Ishikawa (cell line): ENCODE results near the gene PARP8.

Source experiments
- CEBPB ChIP-seq: IDR thresholded peaks from 2 replicates; pipeline ENCODE4 v1.6.1; 2012
- CREB1 ChIP-seq: IDR thresholded peaks from 2 replicates; pipeline ENCODE4 v1.6.1; 2012; ENCODE audit warnings: low read depth
- EGR1 ChIP-seq: IDR thresholded peaks from 2 replicates; pipeline ENCODE4 v1.6.1; 2012
- EP300 ChIP-seq: IDR thresholded peaks from 2 replicates; pipeline ENCODE4 v1.6.1; 2012; ENCODE audit warnings: borderline replicate concordance
- FOXM1 ChIP-seq: IDR thresholded peaks from 2 replicates; pipeline ENCODE4 v1.6.1; 2012; ENCODE audit warnings: low read depth, borderline replicate concordance
- NFIC ChIP-seq: IDR thresholded peaks from 2 replicates; pipeline ENCODE4 v1.6.1; 2012
- RAD21 ChIP-seq: IDR thresholded peaks from 2 replicates; pipeline ENCODE4 v1.6.1; 2012; ENCODE audit warnings: low read depth
- TAF1 ChIP-seq: IDR thresholded peaks from 2 replicates; pipeline ENCODE4 v1.6.1; 2012; ENCODE audit warnings: low read depth, mild to moderate bottlenecking
- TCF12 ChIP-seq: IDR thresholded peaks from 2 replicates; pipeline ENCODE4 v1.6.1; 2012; ENCODE audit warnings: low read depth
- TEAD4 ChIP-seq: IDR thresholded peaks from 2 replicates; pipeline ENCODE4 v1.6.1; 2012
- YY1 ChIP-seq: IDR thresholded peaks from 2 replicates; pipeline ENCODE4 v1.6.1; 2012; ENCODE audit warnings: low read depth
- ZBTB7A ChIP-seq: IDR thresholded peaks from 2 replicates; pipeline ENCODE4 v1.6.1; 2012; ENCODE audit warnings: low read depth
- TF ChIP-seq, protein P1 (sequence below): IDR thresholded peaks from 2 replicates; pipeline ENCODE4 v1.6.1; 2012; ENCODE audit warnings: low read depth, mild to moderate bottlenecking
- TF ChIP-seq, protein P2 (sequence below): IDR thresholded peaks from 2 replicates; pipeline ENCODE4 v1.6.1; 2012
- TF ChIP-seq, protein P3 (sequence below): IDR thresholded peaks from 2 replicates; pipeline ENCODE4 v1.6.1; 2012

Gene PARP8

DNA sequence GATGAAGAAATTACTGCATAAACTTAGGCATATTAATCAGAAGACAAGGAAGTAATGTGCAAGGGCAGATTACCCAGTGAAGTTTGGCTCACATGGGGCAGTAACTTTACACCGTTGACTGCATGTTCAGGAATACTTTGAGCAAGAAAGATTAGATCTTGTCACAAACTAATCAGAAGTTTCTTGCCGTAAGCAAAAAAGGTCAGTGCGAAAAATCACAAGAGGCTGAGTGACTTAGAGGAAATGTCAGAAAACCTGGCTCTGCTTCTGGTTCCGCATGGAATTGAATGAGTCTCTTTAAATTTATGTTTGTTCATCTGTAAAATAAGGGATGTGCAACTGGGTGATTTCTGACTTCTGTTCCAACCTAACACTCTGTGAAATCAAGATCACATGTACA lies 64.4 kb downstream of the PARP8 start:
- no peak for TF ChIP-seq NFIC
- no peak for TF ChIP-seq CEBPB
- TF ChIP-seq, protein P1, sequence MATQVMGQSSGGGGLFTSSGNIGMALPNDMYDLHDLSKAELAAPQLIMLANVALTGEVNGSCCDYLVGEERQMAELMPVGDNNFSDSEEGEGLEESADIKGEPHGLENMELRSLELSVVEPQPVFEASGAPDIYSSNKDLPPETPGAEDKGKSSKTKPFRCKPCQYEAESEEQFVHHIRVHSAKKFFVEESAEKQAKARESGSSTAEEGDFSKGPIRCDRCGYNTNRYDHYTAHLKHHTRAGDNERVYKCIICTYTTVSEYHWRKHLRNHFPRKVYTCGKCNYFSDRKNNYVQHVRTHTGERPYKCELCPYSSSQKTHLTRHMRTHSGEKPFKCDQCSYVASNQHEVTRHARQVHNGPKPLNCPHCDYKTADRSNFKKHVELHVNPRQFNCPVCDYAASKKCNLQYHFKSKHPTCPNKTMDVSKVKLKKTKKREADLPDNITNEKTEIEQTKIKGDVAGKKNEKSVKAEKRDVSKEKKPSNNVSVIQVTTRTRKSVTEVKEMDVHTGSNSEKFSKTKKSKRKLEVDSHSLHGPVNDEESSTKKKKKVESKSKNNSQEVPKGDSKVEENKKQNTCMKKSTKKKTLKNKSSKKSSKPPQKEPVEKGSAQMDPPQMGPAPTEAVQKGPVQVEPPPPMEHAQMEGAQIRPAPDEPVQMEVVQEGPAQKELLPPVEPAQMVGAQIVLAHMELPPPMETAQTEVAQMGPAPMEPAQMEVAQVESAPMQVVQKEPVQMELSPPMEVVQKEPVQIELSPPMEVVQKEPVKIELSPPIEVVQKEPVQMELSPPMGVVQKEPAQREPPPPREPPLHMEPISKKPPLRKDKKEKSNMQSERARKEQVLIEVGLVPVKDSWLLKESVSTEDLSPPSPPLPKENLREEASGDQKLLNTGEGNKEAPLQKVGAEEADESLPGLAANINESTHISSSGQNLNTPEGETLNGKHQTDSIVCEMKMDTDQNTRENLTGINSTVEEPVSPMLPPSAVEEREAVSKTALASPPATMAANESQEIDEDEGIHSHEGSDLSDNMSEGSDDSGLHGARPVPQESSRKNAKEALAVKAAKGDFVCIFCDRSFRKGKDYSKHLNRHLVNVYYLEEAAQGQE = no peak
- TF ChIP-seq, protein P2, sequence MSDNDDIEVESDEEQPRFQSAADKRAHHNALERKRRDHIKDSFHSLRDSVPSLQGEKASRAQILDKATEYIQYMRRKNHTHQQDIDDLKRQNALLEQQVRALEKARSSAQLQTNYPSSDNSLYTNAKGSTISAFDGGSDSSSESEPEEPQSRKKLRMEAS = no peak
- no peak for TF ChIP-seq TEAD4
- TF ChIP-seq RAD21 = no peak
- TF ChIP-seq, protein P3, sequence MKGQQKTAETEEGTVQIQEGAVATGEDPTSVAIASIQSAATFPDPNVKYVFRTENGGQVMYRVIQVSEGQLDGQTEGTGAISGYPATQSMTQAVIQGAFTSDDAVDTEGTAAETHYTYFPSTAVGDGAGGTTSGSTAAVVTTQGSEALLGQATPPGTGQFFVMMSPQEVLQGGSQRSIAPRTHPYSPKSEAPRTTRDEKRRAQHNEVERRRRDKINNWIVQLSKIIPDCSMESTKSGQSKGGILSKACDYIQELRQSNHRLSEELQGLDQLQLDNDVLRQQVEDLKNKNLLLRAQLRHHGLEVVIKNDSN = no peak
- TF ChIP-seq FOXM1 = no peak
- TF ChIP-seq TAF1 = no peak
- no peak for TF ChIP-seq EGR1
- no peak for TF ChIP-seq EP300
- no peak for TF ChIP-seq YY1
- TF ChIP-seq ZBTB7A = no peak
- no peak for TF ChIP-seq CREB1
- TF ChIP-seq TCF12 = no peak

DNA sequence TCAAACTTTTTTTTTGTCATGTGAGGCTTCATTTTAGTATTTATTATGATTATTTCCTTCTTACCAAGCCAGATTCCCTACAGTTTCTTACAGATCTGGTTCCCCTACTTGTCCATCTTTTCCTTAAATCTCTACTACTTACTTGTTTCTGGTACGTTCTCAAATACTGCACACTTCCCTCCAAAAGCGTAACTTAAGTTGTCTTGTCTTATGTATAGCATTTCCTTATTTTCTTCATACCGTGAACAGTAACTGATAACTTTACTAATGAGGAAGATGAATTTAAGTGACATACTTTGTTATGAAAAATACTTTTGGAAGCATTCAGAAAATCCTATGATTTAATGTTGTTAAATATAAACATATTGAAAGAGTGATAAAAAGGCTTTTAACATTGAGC lies 67.3 kb downstream of the PARP8 start:
- TF ChIP-seq EGR1 = no peak
- TF ChIP-seq, protein P1 = no peak
- TF ChIP-seq TAF1 = no peak
- no peak for TF ChIP-seq TEAD4
- TF ChIP-seq CREB1 = no peak
- TF ChIP-seq YY1 = no peak
- TF ChIP-seq ZBTB7A = no peak
- TF ChIP-seq CEBPB = no peak
- no peak for TF ChIP-seq NFIC
- TF ChIP-seq, protein P2 = no peak
- no peak for TF ChIP-seq EP300
- TF ChIP-seq FOXM1 = no peak
- no peak for TF ChIP-seq RAD21
- TF ChIP-seq TCF12 = no peak
- TF ChIP-seq, protein P3 = no peak

DNA sequence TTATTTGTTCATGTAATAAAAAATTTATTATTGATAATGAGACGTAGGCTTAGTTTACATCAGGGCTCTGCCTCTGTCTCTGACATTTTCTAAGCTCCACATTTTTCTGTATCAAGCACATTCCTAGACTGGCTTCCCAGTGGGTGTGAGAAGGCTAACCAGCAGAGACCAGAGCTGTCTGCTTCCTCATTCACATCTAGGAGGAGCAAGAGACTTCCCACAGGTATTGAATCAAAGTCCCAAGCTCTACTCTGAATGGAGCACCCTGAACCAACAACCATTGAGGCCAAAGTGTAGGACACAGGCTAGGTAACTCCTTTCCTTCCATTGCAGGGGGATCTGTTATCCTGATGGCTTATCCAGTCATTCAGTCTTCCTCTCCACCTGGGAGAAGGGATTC lies 72.4 kb downstream of the PARP8 start:
- TF ChIP-seq NFIC (no peak), FOXM1 (no peak), CREB1 (no peak), YY1 (no peak), TCF12 (no peak), TEAD4 (no peak), CEBPB (no peak), RAD21 (no peak), ZBTB7A (no peak), EGR1 (no peak), TAF1 (no peak), EP300 (no peak)
- TF ChIP-seq, protein P2 = no peak
- TF ChIP-seq, protein P1 = no peak
- TF ChIP-seq, protein P3 = no peak

DNA sequence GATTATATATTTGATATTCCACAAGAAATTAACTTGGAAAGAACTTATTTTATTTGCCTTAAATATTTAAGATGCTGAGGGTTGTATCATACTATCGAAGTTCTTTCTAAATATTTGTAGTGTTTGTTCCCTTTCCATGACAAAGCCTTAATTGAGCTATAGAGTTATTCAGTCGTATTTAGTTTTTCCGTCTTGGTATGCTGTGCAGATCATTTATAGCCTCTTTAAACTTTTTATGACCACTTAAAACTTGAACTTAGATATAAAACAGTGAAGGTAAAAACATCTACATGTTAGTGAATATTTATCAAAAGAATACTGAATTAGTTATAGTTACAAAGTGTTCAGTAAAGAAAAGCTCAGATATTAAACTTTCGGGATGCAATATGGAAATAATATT lies 74.4 kb downstream of the PARP8 start:
- TF ChIP-seq TEAD4 (no peak), CEBPB (no peak)
- TF ChIP-seq, protein P3 = no peak
- TF ChIP-seq, protein P1 = no peak
